Panc1 (cell line): ENCODE measurements around the gene HS6ST3. TPM values are rescaled to one million over a fixed set of nuclear protein-coding genes. Genes with fewer than 3 reads are reported as not detected.

Experiments
- ATAC-seq: fragments of 200-7000 bp; cut with Tn5 transposase; 2 replicates; pipeline ENCODE4 v1.9.1; 2020; ENCODE audit warnings: mild to moderate bottlenecking, moderate library complexity
- BruUV-seq: library from RNA; stranded (reverse); fragments of 400-500 nt; replicated peaks from 2 replicates; lab custom pipeline; 2021; lab: Mats Ljungman, UMichigan
- CTCF ChIA-PET: fragments of 300-600 bp; sonication (Branson Sonifier 250); formaldehyde crosslinking; loops from one replicate; lab custom pipeline; 2022; ENCODE audit warnings: antibody characterized with exemption; lab: Charles Lee
- POLR2A ChIA-PET: fragments of 300-600 bp; sonication (Branson Sonifier 250); formaldehyde crosslinking; loops from one replicate; lab custom pipeline; 2022; ENCODE audit warnings: antibody characterized with exemption; lab: Charles Lee
- DNase-seq: peaks from one replicate; pipeline ENCODE4 v3.0.0-alpha.2; 2010; ENCODE audit warnings: low read depth, low spot score
- H3K27ac ChIP-seq: 2 replicates; pipeline ENCODE4 v1.5.1; 2011; ENCODE audit warnings: mild to moderate bottlenecking, low read length, inconsistent platforms
- H3K27me3 ChIP-seq: fragments of 200-500 bp; sonication (Bioruptor generic); 2 replicates; pipeline ENCODE4 v1.6.0; 2014; ENCODE audit warnings: low read length, inconsistent platforms; ENCODE audit not compliant: control insufficient read depth, insufficient read depth
- H3K36me3 ChIP-seq: fragments of 200-500 bp; sonication (Bioruptor generic); 2 replicates; pipeline ENCODE4 v1.5.1; 2014; ENCODE audit warnings: inconsistent platforms, mild to moderate bottlenecking, low read length, moderate library complexity; ENCODE audit not compliant: control insufficient read depth, insufficient read depth
- H3K4me1 ChIP-seq: 2 replicates; pipeline ENCODE4 v1.5.1; 2011; ENCODE audit warnings: inconsistent platforms, mild to moderate bottlenecking, low read length, moderate library complexity; ENCODE audit not compliant: control insufficient read depth, insufficient read depth
- H3K4me3 ChIP-seq, 2 experiments: 2 replicates each; pipeline ENCODE4 v1.5.1; 2011 to 2012; ENCODE audit warnings: low read depth in 2 of 2, low read length in 2 of 2, mild to moderate bottlenecking in 2 of 2, inconsistent platforms in 1 of 2, moderate library complexity in 1 of 2
- H3K9me3 ChIP-seq: fragments of 200-500 bp; sonication (Bioruptor generic); 2 replicates; pipeline ENCODE4 v1.5.1; 2014; ENCODE audit warnings: low read depth, mild to moderate bottlenecking, inconsistent platforms, low read length, moderate library complexity; ENCODE audit not compliant: control insufficient read depth, insufficient read depth
- POLR2AphosphoS5 ChIP-seq: IDR thresholded peaks from 2 replicates; pipeline ENCODE4 v1.6.1; 2012; ENCODE audit warnings: mild to moderate bottlenecking, low read depth, low read length, moderate library complexity
- SIN3A ChIP-seq: IDR thresholded peaks from 2 replicates; pipeline ENCODE4 v1.6.1; 2012; ENCODE audit warnings: low read depth, mild to moderate bottlenecking, low read length, moderate library complexity, borderline replicate concordance; ENCODE audit not compliant: insufficient read depth
- TCF7L2 ChIP-seq: IDR thresholded peaks from 2 replicates; pipeline ENCODE4 v1.6.1; 2011; ENCODE audit warnings: mild to moderate bottlenecking, low read depth, low read length, inconsistent platforms
- in situ Hi-C: cut with HindIII; loops from 2 replicates; pipeline ENCODE4 v1.10.0; 2016; ENCODE audit warnings: low sequenced_read_pairs, low pct_unique_long_range_greater_than_20kb
- intact Hi-C: fragments of 100-400 bp; cut with micrococcal nuclease; formaldehyde crosslinking; loops from one replicate; pipeline ENCODE4 v1.10.0; 2022; ENCODE audit not compliant: unreplicated experiment
- total RNA-seq: library from RNA; stranded (reverse); gene quantifications from one replicate; pipeline ENCODE4 v1.2.1, GENCODE V29; 2021; ENCODE audit not compliant: unreplicated experiment
- TF ChIP-seq, protein P1 (sequence below): fragments of 450-650 bp; IDR thresholded peaks from 2 replicates; pipeline ENCODE4 v1.5.1; 2017; ENCODE audit warnings: mild to moderate bottlenecking
- TF ChIP-seq, protein P2 (sequence below), 2 experiments: IDR thresholded peaks; 2 replicates each; pipeline ENCODE4 v1.6.1; 2011 to 2012; ENCODE audit warnings: low read depth in 2 of 2, control low read depth in 1 of 2, low read length in 1 of 2, mild to moderate bottlenecking in 1 of 2, moderate library complexity in 1 of 2; ENCODE audit not compliant: insufficient read depth in 1 of 2

Gene HS6ST3
- total RNA-seq, 1 experiment from 2014 or later, result 0.13 TPM

DNA sequence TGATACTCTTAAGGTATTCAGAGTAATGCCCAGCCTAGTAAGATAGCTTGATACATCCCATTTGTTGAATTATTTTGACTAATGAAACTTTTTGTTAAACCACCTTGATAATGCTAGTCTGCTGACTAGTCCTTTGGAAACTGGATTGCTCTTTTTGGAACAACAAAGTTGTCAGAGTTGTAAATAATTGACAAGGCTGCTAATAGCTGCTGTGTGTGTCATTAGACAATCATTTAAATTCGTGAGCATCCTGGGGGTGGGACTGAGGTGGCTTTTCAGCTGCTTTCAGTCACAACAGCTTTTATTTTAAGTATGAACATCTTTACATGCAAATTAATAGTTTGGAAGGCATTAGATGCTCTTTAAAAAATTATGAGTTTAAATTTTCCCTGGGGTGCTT, 153.5 kb downstream of the HS6ST3 start:
- TF ChIP-seq POLR2AphosphoS5 (no peak), SIN3A (no peak), TCF7L2 (no peak)
- TF ChIP-seq, protein P1, sequence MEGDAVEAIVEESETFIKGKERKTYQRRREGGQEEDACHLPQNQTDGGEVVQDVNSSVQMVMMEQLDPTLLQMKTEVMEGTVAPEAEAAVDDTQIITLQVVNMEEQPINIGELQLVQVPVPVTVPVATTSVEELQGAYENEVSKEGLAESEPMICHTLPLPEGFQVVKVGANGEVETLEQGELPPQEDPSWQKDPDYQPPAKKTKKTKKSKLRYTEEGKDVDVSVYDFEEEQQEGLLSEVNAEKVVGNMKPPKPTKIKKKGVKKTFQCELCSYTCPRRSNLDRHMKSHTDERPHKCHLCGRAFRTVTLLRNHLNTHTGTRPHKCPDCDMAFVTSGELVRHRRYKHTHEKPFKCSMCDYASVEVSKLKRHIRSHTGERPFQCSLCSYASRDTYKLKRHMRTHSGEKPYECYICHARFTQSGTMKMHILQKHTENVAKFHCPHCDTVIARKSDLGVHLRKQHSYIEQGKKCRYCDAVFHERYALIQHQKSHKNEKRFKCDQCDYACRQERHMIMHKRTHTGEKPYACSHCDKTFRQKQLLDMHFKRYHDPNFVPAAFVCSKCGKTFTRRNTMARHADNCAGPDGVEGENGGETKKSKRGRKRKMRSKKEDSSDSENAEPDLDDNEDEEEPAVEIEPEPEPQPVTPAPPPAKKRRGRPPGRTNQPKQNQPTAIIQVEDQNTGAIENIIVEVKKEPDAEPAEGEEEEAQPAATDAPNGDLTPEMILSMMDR, result no peak
- TF ChIP-seq, protein P2, sequence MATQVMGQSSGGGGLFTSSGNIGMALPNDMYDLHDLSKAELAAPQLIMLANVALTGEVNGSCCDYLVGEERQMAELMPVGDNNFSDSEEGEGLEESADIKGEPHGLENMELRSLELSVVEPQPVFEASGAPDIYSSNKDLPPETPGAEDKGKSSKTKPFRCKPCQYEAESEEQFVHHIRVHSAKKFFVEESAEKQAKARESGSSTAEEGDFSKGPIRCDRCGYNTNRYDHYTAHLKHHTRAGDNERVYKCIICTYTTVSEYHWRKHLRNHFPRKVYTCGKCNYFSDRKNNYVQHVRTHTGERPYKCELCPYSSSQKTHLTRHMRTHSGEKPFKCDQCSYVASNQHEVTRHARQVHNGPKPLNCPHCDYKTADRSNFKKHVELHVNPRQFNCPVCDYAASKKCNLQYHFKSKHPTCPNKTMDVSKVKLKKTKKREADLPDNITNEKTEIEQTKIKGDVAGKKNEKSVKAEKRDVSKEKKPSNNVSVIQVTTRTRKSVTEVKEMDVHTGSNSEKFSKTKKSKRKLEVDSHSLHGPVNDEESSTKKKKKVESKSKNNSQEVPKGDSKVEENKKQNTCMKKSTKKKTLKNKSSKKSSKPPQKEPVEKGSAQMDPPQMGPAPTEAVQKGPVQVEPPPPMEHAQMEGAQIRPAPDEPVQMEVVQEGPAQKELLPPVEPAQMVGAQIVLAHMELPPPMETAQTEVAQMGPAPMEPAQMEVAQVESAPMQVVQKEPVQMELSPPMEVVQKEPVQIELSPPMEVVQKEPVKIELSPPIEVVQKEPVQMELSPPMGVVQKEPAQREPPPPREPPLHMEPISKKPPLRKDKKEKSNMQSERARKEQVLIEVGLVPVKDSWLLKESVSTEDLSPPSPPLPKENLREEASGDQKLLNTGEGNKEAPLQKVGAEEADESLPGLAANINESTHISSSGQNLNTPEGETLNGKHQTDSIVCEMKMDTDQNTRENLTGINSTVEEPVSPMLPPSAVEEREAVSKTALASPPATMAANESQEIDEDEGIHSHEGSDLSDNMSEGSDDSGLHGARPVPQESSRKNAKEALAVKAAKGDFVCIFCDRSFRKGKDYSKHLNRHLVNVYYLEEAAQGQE (IDR thresholded peaks at IDR 0.05; ENCODE audit: insufficient read depth in 1 of 2, low read depth in 2 of 2, low read length in 1 of 2), result no peak
- in situ Hi-C loops, result no loop called here
- no peaks in the 10 kb centered on the region for H3K27me3 ChIP-seq
- no peak overlapping the region for H3K27ac ChIP-seq
- ChIA-PET POLR2A (no interaction called here), CTCF (no interaction called here)
- no peaks in the 10 kb centered on the region for H3K36me3 ChIP-seq
- no peak overlapping the region for H3K4me3 ChIP-seq
- DNase-seq (no peak), ATAC-seq (no peak)
- intact Hi-C loops, result no loop called here
- no peaks in the 10 kb centered on the region for H3K4me1 ChIP-seq
- no TSS peak for BruUV-seq
- H3K9me3 ChIP-seq, result no peaks in the 10 kb centered on the region

DNA sequence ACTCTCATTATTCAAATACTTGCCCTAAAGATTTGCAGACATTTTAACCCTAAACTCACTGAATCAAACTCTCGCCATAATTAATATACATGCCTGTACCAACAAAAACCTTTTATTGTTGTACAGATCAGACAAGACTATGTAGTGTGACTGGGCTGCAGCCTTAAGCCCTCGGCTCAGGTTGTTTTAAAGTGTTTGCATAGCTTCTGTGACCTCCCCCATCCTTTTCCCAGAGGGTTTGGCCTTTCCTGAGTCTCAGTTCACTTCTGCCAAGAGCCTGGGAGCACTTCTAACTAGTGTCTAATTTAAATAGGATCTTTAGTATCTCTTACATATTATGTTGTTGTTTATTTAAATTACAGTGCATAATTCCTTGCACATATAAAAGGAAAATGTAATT, 158.2 kb downstream of the HS6ST3 start:
- no peaks in the 10 kb centered on the region for H3K9me3 ChIP-seq
- CTCF ChIA-PET, result no interaction called here
- ATAC-seq (no peak), DNase-seq (no peak)
- H3K27me3 ChIP-seq, result no peaks in the 10 kb centered on the region
- intact Hi-C loops (no loop called here), in situ Hi-C loops (no loop called here)
- TF ChIP-seq, protein P1, result no peak
- TF ChIP-seq POLR2AphosphoS5, result no peak
- TF ChIP-seq TCF7L2, result no peak
- TF ChIP-seq, protein P2 (IDR thresholded peaks at IDR 0.05; ENCODE audit: insufficient read depth in 1 of 2, low read depth in 2 of 2, low read length in 1 of 2), result no peak
- no peak for TF ChIP-seq SIN3A
- no peaks in the 10 kb centered on the region for H3K36me3 ChIP-seq
- POLR2A ChIA-PET, result no interaction called here
- H3K4me3 ChIP-seq, result no peak overlapping the region
- no peak overlapping the region for H3K27ac ChIP-seq
- no peaks in the 10 kb centered on the region for H3K4me1 ChIP-seq
- no TSS peak for BruUV-seq
